Vagina (tissue), 2 donors: ENCODE data around the gene KDM2A. TPM values are rescaled to one million over a fixed set of nuclear protein-coding genes. Genes with fewer than 3 reads are reported as not detected.
A peak's percentile ranks its signal among the peaks of the same experiment; 100 is the strongest.

ENCODE experiments used
- DNase-seq, 2 donors: peaks; one replicate each; pipeline ENCODE4 v3.0.0-alpha.2; 2017; ENCODE audit errors: extremely low spot score in 2 of 2
- H3K27ac ChIP-seq: fragments of 200-600 bp; sonication (generic); one replicate; pipeline ENCODE4 v1.5.1; 2019
- H3K27me3 ChIP-seq: fragments of 200-600 bp; sonication (generic); one replicate; pipeline ENCODE4 v1.5.1; 2019
- H3K36me3 ChIP-seq, 2 donors: fragments of 200-600 bp; sonication (generic); one replicate each; pipeline ENCODE4 v1.5.1; 2017 to 2019
- H3K4me1 ChIP-seq: fragments of 200-600 bp; sonication (generic); one replicate; pipeline ENCODE4 v1.5.1; 2019
- H3K4me3 ChIP-seq, 2 donors: fragments of 200-600 bp; sonication (generic); 1 replicate in 1 of 2; 2 replicates in 1 of 2; pipeline ENCODE4 v1.5.1; 2016 to 2019
- H3K9me3 ChIP-seq: fragments of 200-600 bp; sonication (generic); one replicate; pipeline ENCODE4 v1.5.1; 2019
- CTCF ChIP-seq, 3 experiments: fragments of 450-650 bp in 2 of 3; fragments of 200-600 bp in 1 of 3; sonication (generic) in 1 of 3; IDR thresholded peaks; one replicate each; pipeline ENCODE4 v1.5.1; 2017 to 2019; ENCODE audit warnings: antibody characterized with exemption in 3 of 3, mild to moderate bottlenecking in 2 of 3, moderate library complexity in 2 of 3
- POLR2A ChIP-seq, 2 donors: fragments of 450-650 bp; IDR thresholded peaks; one replicate each; pipeline ENCODE4 v1.6.1; 2017; ENCODE audit warnings: antibody characterized with exemption in 2 of 2, mild to moderate bottlenecking in 2 of 2, moderate library complexity in 2 of 2
- POLR2AphosphoS5 ChIP-seq, 2 donors: sonication (generic); formaldehyde crosslinking; IDR thresholded peaks; one replicate each; pipeline ENCODE4 v1.9.0; 2017; ENCODE audit warnings: antibody characterized with exemption in 2 of 2, mild to moderate bottlenecking in 2 of 2, low read depth in 1 of 2; ENCODE audit not compliant: insufficient read depth in 1 of 2
- intact Hi-C: fragments of 100-400 bp; cut with DNase I; formaldehyde crosslinking; loops from one replicate; pipeline ENCODE4 v1.15.1; 2023
- total RNA-seq: library from RNA; depleted of rRNA; stranded (reverse); fragments of >200 nt; gene quantifications from one replicate; pipeline ENCODE4 v1.2.3, GENCODE V29; 2016

The KDM2A gene
- total RNA-seq, 1 donor from 2014 or later: 51.8 TPM

- intact Hi-C loops: no loop called here
Measured at GRCh38 chr11:67268081-67268961, 149.3 kb downstream of the KDM2A start.

GRCh38 chr11:67268962-67269268 lies 149.9 kb downstream of the KDM2A start:
- H3K27ac ChIP-seq: peak overlapping the region; percentile 96
- TF ChIP-seq POLR2AphosphoS5 (IDR thresholded peaks at IDR 0.05; ENCODE audit: insufficient read depth in 1 of 2, low read depth in 1 of 2) (no peak), CTCF (IDR thresholded peaks at IDR 0.05) (no peak), POLR2A (IDR thresholded peaks at IDR 0.05) (no peak)
- DNase-seq: no peak
- intact Hi-C loops: no loop called here
- H3K36me3 ChIP-seq: peaks cover 0 to 11% of the 10 kb centered on the region in 2 donors
- H3K27me3 ChIP-seq: no peaks in the 10 kb centered on the region
- H3K4me3 ChIP-seq: peak overlapping the region in 1 of 2 donors; percentile 39
- H3K9me3 ChIP-seq: no peaks in the 10 kb centered on the region
- peaks cover 87% of the 10 kb centered on the region for H3K4me1 ChIP-seq

More at GRCh38 chr11:67268081-67268961, 149.3 kb downstream of the KDM2A start:
- Histone ChIP-seq H3K4me3 (peak overlapping the region; percentile 60 to 98), H3K27me3 (no peaks in the 10 kb centered on the region), H3K27ac (peak overlapping the region; percentile 96), H3K9me3 (no peaks in the 10 kb centered on the region), H3K36me3 (peaks cover 0 to 11% of the 10 kb centered on the region in 2 donors), H3K4me1 (peaks cover 86% of the 10 kb centered on the region)
- TF ChIP-seq POLR2A (IDR thresholded peaks at IDR 0.05): no peak
- no peak for TF ChIP-seq CTCF (IDR thresholded peaks at IDR 0.05)
- no peak for TF ChIP-seq POLR2AphosphoS5 (IDR thresholded peaks at IDR 0.05; ENCODE audit: insufficient read depth in 1 of 2, low read depth in 1 of 2)
- DNase-seq: no peak

GRCh38 chr11:67269401-67270255 lies 150.6 kb downstream of the KDM2A start:
- H3K4me3 ChIP-seq: peak overlapping the region; percentile 32 to 39

More at GRCh38 chr11:67269401-67270255, 150.6 kb downstream of the KDM2A start:
- DNase-seq: no peak
- Histone ChIP-seq H3K4me1 (peaks cover 91% of the 10 kb centered on the region), H3K9me3 (no peaks in the 10 kb centered on the region), H3K27ac (peak overlapping the region; percentile 96), H3K36me3 (peaks cover 0 to 11% of the 10 kb centered on the region in 2 donors), H3K27me3 (no peaks in the 10 kb centered on the region)
- intact Hi-C loops: no loop called here
- no peak for TF ChIP-seq POLR2AphosphoS5 (IDR thresholded peaks at IDR 0.05; ENCODE audit: insufficient read depth in 1 of 2, low read depth in 1 of 2)
- TF ChIP-seq POLR2A (IDR thresholded peaks at IDR 0.05): no peak
- TF ChIP-seq CTCF (IDR thresholded peaks at IDR 0.05): no peak
